Suprapubic skin (tissue), 3 donors: ENCODE data around the gene DUSP6.

Experiments
- POLR2A ChIP-seq, 2 donors: fragments of 450-650 bp; IDR thresholded peaks; one replicate each; pipeline ENCODE4 v1.6.1; 2017; ENCODE audit warnings: antibody characterized with exemption in 2 of 2, mild to moderate bottlenecking in 2 of 2, moderate library complexity in 2 of 2
- TF ChIP-seq, protein P1 (sequence below), 2 donors: fragments of 200-600 bp in 1 of 2; fragments of 450-650 bp in 1 of 2; sonication (generic) in 1 of 2; IDR thresholded peaks; one replicate each; pipeline ENCODE4 v1.5.1; 2016 to 2019; ENCODE audit warnings: antibody characterized with exemption in 2 of 2, mild to moderate bottlenecking in 1 of 2, moderate library complexity in 1 of 2

GRCh38 chr12:89384807-89385206 lies 32.5 kb upstream of the DUSP6 start:
- TF ChIP-seq POLR2A (IDR thresholded peaks at IDR 0.05) = no peak
- TF ChIP-seq, protein P1, sequence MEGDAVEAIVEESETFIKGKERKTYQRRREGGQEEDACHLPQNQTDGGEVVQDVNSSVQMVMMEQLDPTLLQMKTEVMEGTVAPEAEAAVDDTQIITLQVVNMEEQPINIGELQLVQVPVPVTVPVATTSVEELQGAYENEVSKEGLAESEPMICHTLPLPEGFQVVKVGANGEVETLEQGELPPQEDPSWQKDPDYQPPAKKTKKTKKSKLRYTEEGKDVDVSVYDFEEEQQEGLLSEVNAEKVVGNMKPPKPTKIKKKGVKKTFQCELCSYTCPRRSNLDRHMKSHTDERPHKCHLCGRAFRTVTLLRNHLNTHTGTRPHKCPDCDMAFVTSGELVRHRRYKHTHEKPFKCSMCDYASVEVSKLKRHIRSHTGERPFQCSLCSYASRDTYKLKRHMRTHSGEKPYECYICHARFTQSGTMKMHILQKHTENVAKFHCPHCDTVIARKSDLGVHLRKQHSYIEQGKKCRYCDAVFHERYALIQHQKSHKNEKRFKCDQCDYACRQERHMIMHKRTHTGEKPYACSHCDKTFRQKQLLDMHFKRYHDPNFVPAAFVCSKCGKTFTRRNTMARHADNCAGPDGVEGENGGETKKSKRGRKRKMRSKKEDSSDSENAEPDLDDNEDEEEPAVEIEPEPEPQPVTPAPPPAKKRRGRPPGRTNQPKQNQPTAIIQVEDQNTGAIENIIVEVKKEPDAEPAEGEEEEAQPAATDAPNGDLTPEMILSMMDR (IDR thresholded peaks at IDR 0.05) = no peak
